Body of pancreas (tissue), 4 donors: ENCODE data around the gene PALS1.

ENCODE experiments used
- POLR2A ChIP-seq, 3 donors: fragments of 450-650 bp; IDR thresholded peaks; one replicate each; pipeline ENCODE4 v1.6.1; 2016; ENCODE audit warnings: antibody characterized with exemption in 3 of 3, mild to moderate bottlenecking in 2 of 3
- TF ChIP-seq, protein P1 (sequence below), 7 experiments: fragments of 450-650 bp in 4 of 7; fragments of 200-600 bp in 3 of 7; sonication (generic) in 3 of 7; IDR thresholded peaks; one replicate each; pipeline ENCODE4 v1.5.1; 2016 to 2019; ENCODE audit warnings: antibody characterized with exemption in 7 of 7

- TF ChIP-seq, protein P1, sequence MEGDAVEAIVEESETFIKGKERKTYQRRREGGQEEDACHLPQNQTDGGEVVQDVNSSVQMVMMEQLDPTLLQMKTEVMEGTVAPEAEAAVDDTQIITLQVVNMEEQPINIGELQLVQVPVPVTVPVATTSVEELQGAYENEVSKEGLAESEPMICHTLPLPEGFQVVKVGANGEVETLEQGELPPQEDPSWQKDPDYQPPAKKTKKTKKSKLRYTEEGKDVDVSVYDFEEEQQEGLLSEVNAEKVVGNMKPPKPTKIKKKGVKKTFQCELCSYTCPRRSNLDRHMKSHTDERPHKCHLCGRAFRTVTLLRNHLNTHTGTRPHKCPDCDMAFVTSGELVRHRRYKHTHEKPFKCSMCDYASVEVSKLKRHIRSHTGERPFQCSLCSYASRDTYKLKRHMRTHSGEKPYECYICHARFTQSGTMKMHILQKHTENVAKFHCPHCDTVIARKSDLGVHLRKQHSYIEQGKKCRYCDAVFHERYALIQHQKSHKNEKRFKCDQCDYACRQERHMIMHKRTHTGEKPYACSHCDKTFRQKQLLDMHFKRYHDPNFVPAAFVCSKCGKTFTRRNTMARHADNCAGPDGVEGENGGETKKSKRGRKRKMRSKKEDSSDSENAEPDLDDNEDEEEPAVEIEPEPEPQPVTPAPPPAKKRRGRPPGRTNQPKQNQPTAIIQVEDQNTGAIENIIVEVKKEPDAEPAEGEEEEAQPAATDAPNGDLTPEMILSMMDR (IDR thresholded peaks at IDR 0.05), result no peak
- no peak for TF ChIP-seq POLR2A (IDR thresholded peaks at IDR 0.05)
Observed at GRCh38 chr14:67239582-67239981, 1.7 kb upstream of the PALS1 start.
